H54 (cell line): ENCODE measurements around the gene RRN3.
"Not testable (repeated sequence)": the region's sequence is repeated elsewhere in the genome, so short reads cannot be mapped to it uniquely, and the experiment has no call there.

Experiments
- DNase-seq: peaks from one replicate; pipeline ENCODE4 v3.0.0; 2011; ENCODE audit warnings: low spot score, mixed read lengths; ENCODE audit not compliant: insufficient read length
- FAIRE-seq: peaks from 3 replicates; lab custom pipeline; 2011; peaks lifted over from hg19 to GRCh38; lab: Jason Lieb, UNC
- POLR2A ChIP-seq: IDR thresholded peaks from 2 replicates; pipeline ENCODE4 v1.6.1; 2011; ENCODE audit warnings: low read depth, mild to moderate bottlenecking, low read length

Gene RRN3

DNA sequence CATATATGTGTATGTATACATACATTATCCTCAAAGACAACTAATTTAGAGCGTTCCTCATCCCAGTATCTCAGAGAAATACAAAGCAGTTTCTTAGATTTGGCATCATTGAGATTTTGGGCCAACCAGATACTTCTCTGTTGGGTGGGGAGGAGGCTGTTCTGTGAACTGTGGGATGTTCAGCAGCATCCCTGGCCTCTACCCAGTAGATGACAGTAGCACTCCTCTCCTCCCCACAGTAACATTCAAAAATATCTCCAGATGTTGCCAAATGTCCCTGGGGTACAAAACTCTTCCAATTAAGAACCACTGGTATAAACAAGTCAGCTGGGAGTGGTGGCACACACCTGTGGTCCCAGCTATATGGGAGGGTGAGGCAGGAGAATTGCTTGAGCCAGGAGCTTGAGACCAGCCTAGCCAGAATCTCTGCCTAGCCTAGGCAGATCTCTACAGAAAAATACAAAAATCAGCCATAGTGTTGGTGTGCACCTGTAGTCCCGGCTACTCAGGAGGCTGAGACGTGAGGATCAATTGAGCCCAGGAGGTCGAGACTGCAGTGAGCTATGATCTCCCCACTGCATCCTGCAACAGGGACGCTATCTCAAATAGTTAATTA is 6.4 kb upstream of the RRN3 start:
- not testable (repeated sequence) for FAIRE-seq, DNase-seq

DNA sequence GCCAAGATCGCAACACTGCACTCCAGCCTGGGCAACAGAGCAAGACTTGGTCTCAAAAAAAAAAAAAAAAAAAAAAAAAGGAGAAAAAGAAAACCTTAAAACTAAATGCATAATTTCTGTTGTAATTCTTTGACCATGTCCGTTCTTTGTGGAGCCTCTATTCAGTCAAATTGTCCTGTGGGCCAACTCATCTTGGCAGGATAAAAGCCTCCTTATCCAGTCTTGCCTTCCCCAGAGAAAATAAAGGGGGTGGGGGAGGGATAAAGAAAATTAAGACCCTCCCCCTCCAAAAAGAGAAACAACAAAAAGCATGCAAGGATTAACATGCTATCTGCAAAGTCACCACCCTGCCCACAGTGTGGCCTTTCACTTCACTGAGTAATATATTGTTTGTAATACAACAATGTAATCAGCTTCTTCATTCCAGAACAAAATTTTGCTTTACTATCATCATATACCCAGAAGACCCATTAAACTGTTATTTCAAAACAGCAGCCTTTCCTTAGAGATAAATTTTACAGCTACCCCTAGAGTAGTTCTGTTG is 5.4 kb upstream of the RRN3 start:
- not testable (repeated sequence) for DNase-seq, FAIRE-seq

DNA sequence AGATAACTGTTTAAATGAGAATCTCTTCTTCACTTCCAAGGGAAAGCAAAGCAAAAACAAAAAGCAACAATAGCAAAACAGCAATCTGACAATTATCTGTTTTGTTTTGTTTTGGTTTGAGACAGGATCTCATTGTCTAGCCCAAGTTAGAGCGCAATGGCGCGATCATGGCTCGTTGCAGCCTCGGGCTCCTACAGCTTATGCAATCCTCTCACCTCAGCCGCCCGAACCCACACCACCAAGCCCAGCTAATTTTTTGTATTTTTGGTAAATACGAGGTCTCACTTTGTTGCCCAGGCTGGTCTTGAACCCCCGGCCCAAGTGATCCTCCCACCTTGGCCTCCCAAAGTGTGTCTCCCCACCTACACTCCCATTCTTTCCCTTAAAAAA is 2.5 kb upstream of the RRN3 start:
- not testable (repeated sequence) for DNase-seq

DNA sequence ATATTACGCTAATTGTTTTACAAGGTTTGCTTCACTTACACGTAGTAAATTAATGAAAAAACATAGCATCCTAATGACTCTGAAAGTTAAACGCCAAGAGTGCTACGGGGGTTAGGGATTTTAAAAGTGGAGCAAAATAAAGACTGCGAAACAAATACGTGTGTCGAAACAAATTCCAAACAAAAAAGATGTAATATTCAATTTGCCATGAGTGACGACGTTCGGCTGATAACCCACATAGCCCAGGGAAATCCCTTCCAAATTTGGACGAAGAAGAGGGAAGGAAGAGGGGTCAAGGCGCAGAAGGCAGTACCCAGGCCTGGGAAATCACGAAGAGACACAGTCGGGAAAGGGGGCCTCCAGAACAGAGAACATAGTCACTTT is 509 bp downstream of the RRN3 start:
- not testable (repeated sequence) for DNase-seq, FAIRE-seq

More for the DNA sequence above, 2.5 kb upstream of the RRN3 start:
- FAIRE-seq: not testable (repeated sequence)

DNA sequence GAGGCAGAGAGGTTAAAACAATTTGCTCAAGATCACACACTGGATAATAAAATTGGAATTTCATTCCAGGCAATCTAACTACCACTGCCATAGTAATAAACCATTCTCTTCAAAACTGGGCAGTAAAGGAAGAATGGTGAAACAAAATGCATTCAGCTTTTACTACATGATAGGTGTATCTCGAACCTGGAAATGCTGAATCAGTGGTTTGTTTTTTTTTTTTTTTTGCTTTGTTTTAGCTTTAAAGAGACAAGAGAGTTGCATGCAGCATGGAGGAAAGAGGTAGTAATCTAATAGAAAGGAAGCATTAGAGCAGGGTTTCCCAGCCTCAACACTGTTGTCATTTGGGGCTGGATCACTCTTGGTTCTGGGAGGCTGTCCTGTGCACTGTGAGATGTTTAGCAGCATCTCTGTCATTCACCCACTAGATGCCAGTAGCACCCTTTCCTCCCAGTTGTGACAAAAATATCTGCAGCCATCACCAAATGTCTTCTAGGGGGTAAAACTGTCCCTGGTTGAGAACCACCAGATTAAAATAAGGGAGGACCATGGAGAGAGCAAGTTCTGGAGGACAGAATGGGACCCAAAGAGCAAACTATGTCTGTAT is 3.3 kb downstream of the RRN3 start:
- not testable (repeated sequence) for FAIRE-seq, DNase-seq

DNA sequence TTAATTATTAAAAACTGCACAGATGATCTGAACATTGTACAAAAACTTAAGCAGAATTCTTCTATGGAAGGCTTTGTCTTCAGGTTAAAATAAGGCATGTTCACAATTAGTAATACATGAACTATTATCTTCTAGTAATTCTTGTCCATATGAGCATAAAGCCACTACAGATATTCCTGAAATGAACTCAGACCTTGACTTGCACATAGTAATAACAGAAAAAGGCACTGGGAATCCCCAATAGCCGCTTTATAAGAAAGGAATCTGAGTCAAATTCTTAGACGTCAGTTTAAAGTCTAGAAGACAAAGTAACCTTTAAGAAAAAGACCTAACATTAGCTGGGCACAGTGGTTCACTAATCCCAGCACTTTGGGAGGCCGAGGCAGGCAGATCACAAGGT is 11.3 kb downstream of the RRN3 start:
- not testable (repeated sequence) for FAIRE-seq

DNA sequence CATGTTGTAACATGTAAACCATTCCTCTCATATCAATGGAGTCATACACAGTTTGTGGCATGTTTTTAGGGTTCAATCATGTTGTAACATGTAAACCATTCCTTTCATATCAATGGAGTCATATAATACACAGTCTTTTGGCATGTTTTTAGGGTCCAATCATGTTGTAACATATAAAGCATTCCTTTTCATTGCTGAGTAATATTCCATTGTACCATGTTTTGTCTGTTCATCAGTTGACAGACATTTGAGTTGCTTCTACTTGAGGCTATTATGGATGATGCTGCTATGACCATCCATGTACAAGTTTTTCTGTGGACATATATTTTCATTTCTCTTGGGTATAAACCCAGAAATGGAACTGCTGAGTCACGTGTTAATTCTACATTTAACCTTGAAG is 13.2 kb downstream of the RRN3 start:
- DNase-seq, FAIRE-seq: not testable (repeated sequence)

More for the DNA sequence above, 11.3 kb downstream of the RRN3 start:
- DNase-seq: not testable (repeated sequence)

DNA sequence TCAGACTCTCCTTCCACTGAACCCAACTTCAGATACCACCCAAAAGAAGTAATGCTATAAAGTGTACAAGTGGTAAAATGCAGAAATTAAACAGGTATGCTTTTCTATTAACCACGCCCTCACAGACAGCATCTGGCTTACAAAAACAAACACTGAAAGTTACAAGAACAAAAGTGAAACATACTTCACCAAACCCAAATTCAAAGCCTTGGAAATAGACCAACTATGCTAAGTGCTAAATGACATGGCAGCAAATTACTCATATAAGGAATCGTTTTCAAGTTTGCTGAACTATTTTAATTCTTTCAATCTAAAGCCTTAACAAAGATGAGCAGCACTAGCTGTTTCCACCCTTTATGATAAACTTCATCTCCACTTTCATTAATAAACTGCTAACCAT is 17.9 kb downstream of the RRN3 start:
- DNase-seq, FAIRE-seq: not testable (repeated sequence)

DNA sequence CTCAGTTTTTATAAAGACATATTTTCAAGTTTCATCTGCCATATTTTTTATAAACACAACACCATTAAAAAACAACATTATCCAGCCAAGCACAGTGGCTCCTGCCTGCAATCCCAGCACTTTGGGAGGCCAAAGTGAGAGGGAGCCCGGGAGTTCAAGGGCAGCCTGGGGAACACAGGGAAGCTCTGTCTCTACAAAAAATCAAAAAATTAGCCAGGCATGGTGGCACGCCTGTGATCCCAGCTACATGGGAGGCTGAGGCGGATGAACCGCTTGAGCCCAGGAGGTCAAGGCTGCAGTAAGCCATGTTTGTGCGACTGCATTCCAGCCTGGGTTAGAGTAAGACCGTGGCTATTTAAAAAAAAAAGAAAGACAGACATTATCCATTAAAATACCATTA is 21.0 kb downstream of the RRN3 start:
- FAIRE-seq (no peak), DNase-seq (no peak)
- TF ChIP-seq POLR2A: no peak

DNA sequence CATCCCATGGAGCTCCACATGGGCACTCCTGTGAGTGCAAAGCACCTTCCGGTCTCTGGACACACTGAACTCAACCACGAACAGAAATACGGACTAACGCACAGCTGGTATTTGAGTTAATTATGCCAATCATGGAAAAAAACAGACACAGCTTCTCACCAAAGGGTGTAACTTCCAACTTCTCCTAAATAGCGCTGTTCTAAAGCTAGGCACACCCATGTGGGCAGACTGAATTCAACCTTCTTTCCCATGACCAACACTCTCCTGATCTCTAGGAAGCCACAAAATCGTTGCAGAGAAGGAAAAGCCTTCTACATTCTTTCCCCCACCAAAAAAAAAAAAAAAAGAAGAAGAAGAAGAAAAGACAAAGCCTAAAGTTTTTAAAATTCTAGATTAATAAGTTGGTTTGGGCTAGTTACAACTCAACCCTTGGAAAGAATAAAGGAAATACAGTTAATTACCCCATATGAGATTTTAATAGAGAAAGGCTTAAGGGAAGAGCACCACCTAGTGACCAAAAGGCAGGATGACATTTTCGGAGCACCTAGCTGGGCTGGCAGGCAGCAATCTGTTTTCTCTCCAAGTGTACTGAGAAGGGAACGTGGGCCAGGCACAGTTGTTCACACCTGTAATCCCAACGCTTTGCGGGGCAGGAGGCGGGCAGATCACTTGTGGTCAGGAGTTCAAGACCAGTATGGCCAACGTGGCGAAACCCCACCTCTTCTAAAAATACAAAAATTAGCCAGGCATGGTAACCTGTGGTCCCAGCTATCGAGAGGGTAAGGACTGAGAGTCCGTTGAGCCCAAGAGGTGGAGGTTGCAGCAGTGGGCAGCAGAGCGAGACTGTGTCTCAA is 21.9 kb downstream of the RRN3 start:
- DNase-seq: not testable (repeated sequence)
- peak; percentile 60 for FAIRE-seq

DNA sequence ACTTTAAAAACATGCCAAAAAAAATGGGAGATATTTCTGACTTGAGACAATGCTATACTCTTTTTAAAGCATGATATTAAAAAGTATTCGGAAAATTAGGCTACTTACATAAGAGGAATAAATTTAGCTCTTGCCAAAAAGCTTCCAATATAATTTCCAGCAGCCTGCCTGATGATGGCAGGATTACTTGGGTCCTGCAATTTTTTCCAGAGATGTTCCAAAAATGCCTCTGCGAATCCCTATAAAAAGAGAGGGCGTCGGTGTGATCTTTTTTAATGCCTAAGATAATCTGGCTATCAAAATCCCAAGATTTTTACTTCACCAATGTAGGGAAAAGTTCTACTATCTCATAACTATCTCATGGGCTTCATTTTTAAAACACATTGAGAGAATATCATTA is 23.1 kb downstream of the RRN3 start:
- FAIRE-seq, DNase-seq: not testable (repeated sequence)

DNA sequence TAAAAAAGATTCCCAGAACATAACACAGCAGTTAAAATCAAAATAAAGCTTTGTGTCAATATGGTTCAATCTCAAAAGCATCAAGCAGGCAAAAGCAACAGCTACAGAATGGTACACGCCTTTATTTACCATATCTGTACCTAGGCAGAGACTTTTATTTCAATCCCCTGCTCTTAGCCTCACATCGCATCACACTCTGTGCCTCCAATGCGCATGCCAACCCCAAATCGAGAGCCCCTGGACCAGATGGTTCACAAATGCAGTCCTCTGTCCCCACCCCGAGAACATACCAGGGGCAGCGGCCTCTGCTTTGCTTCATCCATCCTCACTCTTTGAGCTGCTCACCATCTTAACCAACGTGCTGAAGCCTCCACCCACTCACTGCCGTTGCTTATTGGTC is 27.4 kb downstream of the RRN3 start:
- FAIRE-seq, DNase-seq: not testable (repeated sequence)

DNA sequence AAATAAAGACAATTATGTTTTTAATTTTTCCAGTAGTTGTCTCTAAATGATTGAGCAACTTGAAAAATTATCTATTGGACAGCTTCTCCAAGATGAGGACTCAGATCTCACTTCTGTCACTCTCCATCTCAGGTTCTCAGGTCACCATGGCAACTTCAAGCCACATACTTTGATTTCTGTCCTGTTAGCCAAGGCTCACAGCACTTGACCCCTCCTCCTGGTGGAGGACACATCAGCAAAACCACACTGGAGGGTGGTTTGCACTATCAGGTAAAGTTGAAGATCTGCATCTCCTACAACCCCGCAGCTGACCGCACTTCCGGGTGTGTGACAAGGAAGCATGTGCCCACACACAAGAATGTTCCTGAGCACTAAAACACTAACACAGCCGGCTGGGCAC is 28.1 kb downstream of the RRN3 start:
- FAIRE-seq, DNase-seq: not testable (repeated sequence)

DNA sequence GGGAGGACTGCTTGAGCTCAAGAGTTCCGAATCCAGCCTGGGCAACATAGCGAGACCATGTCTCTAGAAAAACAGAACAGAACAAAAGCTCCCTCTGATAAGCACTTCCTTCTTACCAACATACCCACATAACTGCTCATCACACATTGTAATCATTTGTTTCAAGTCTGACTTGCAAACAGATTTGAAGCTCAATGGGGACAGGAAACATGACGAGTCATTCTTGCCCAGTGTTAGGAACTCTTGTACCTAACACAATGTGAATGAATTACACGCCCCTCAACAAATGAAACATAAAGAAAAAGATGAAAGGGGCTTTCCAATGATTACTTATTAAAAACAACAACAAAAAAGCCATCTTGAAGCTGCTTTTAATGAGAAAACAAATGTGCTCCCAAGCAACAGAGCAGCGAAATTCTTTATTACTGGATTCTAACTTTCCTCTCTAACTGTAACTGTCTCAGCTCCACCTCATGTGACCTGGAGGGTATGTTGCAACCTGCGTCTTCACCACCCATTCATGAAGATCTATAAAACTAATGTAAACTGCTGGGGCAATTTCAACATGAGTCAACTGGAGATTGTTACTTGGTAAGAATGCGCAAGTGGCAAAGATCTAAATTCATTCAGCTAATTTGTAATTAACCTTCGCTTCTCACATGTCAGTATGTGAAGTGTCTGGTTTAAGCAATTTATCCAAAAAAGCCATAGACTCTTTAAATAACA is 31.8 kb downstream of the RRN3 start:
- DNase-seq, FAIRE-seq: not testable (repeated sequence)
